ENCODE results near the gene PLIN1. TPM values are rescaled to one million over a fixed set of nuclear protein-coding genes. Genes with fewer than 3 reads are reported as not detected.

The PLIN1 gene
- total and polyA plus RNA-seq, 2 donors (not counting 3 experiments of a cell fraction or from before 2014, with no cell fraction given) = 0.07 TPM; not detected in 1

GRCh38 chr15:89662893-89663626 is 16.1 kb downstream of the PLIN1 start:
- no peaks in the 10 kb centered on the region for H3K79me2 ChIP-seq (ENCODE audit: control insufficient read depth, insufficient read depth, low read length)
- H3K27me3 ChIP-seq (ENCODE audit: control insufficient read depth in 2 of 2, insufficient read depth in 2 of 2, low read length in 2 of 2) = no peaks in the 10 kb centered on the region
- H2AFZ ChIP-seq (ENCODE audit: low read depth, low read length) = peak overlapping the region; percentile 89
- CTCF ChIA-PET = interaction anchor here (0.7 to 4.6 kb wide), 7 partner anchors 9 to 558 kb away, joined by 3 to 55 read pairs (median 3); no protein-coding TSS in a partner anchor
- FAIRE-seq = peak; percentile 98
- H3K27ac ChIP-seq (ENCODE audit: insufficient read depth, low read depth, low read length) = peak overlapping the region; percentile 82
- H4K20me1 ChIP-seq (replicated peaks; ENCODE audit: control insufficient read depth, extremely low read depth, insufficient read depth, low read length) = no peaks in the 10 kb centered on the region
- H3K9me3 ChIP-seq (replicated peaks; ENCODE audit: control insufficient read depth, insufficient read depth, low read length) = no peaks in the 10 kb centered on the region
- H3K36me3 ChIP-seq (ENCODE audit: control insufficient read depth in 2 of 2, extremely low read depth in 1 of 2, insufficient read depth in 2 of 2, low read length in 2 of 2) = no peaks in the 10 kb centered on the region
- H3K9me1 ChIP-seq (replicated peaks; ENCODE audit: control insufficient read depth, extremely low read depth, insufficient read depth, low read length) = no peaks in the 10 kb centered on the region
- peak overlapping the region in 1 of 3 experiments; percentile 20 for H3K4me3 ChIP-seq (replicated peaks in 1 of 3; ENCODE audit: insufficient read depth in 1 of 3, low read depth in 1 of 3, low read length in 3 of 3)
- peaks cover 20% of the 10 kb centered on the region for H3K4me1 ChIP-seq (ENCODE audit: control insufficient read depth, extremely low read depth, insufficient read depth, low read length)
- POLR2A ChIA-PET = interaction anchor here (0.6 kb wide), 1 partner anchor 13 kb away, joined by 3 read pairs; no protein-coding TSS in a partner anchor
- H3K4me2 ChIP-seq (ENCODE audit: insufficient read depth, low read length) = peak overlapping the region; percentile 83
- DNase-seq (ENCODE audit: low read depth, low spot score) = peak; percentile 68
- dilution Hi-C loops (cut with MboI; ENCODE audit: extremely low pct_ligation_motif_present, low sequenced_read_pairs) (no loop called here), intact Hi-C loops (cut with micrococcal nuclease) (loop anchor here (1.0 kb wide), 1 partner anchor 8 kb away; the partner anchor contains the start of gene KIF7)
- BruUV-seq (replicated peaks) = no TSS peak
- TF ChIP-seq POLR2AphosphoS5 (IDR thresholded peaks at IDR 0.05; ENCODE audit: insufficient read depth, low read depth, low read length) (peak; percentile 91), FOS (IDR thresholded peaks at IDR 0.05; ENCODE audit: borderline replicate concordance, insufficient read depth, low read length) (no peak), MYC (IDR thresholded peaks at IDR 0.05; ENCODE audit: low read depth, low read length) (no peak), POLR2A (IDR thresholded peaks at IDR 0.05; ENCODE audit: low read depth, low read length) (peak; percentile 96)
- H3K9ac ChIP-seq (replicated peaks; ENCODE audit: extremely low read depth, insufficient read depth, low read length) = peak overlapping the region; percentile 61

- Histone ChIP-seq H4K20me1 (replicated peaks; ENCODE audit: control insufficient read depth, extremely low read depth, insufficient read depth, low read length) (no peaks in the 10 kb centered on the region), H3K79me2 (ENCODE audit: control insufficient read depth, insufficient read depth, low read length) (no peaks in the 10 kb centered on the region), H3K4me3 (replicated peaks in 1 of 3; ENCODE audit: insufficient read depth in 1 of 3, low read depth in 1 of 3, low read length in 3 of 3) (no peak overlapping the region), H3K4me2 (ENCODE audit: insufficient read depth, low read length) (no peak overlapping the region), H3K27me3 (ENCODE audit: control insufficient read depth in 2 of 2, insufficient read depth in 2 of 2, low read length in 2 of 2) (no peaks in the 10 kb centered on the region), H3K4me1 (ENCODE audit: control insufficient read depth, extremely low read depth, insufficient read depth, low read length) (peaks cover 16% of the 10 kb centered on the region), H3K9me3 (replicated peaks; ENCODE audit: control insufficient read depth, insufficient read depth, low read length) (no peaks in the 10 kb centered on the region), H3K9ac (replicated peaks; ENCODE audit: extremely low read depth, insufficient read depth, low read length) (no peak overlapping the region), H3K9me1 (replicated peaks; ENCODE audit: control insufficient read depth, extremely low read depth, insufficient read depth, low read length) (no peaks in the 10 kb centered on the region), H3K27ac (ENCODE audit: insufficient read depth, low read depth, low read length) (no peak overlapping the region), H3K36me3 (ENCODE audit: control insufficient read depth in 2 of 2, extremely low read depth in 1 of 2, insufficient read depth in 2 of 2, low read length in 2 of 2) (no peaks in the 10 kb centered on the region), H2AFZ (ENCODE audit: low read depth, low read length) (no peak overlapping the region)
- FAIRE-seq = no peak
- ChIA-PET POLR2A (no interaction called here), CTCF (interaction anchor here (0.6 kb wide), 1 partner anchor 13 kb away, joined by 3 read pairs; no protein-coding TSS in a partner anchor)
- intact Hi-C loops (cut with micrococcal nuclease) = no loop called here
- no TSS peak for BruUV-seq (replicated peaks)
- DNase-seq (ENCODE audit: low read depth, low spot score) = no peak
- no peak for TF ChIP-seq POLR2A (IDR thresholded peaks at IDR 0.05; ENCODE audit: low read depth, low read length)
- TF ChIP-seq MAX (IDR thresholded peaks at IDR 0.05; ENCODE audit: insufficient read depth, insufficient read length) = no peak
- TF ChIP-seq GATA2 (IDR thresholded peaks at IDR 0.05; ENCODE audit: insufficient read depth, insufficient read length, low read depth, low read length) = no peak
- no peak for TF ChIP-seq JUN (IDR thresholded peaks at IDR 0.05; ENCODE audit: borderline replicate concordance, insufficient read depth, insufficient read length, low read depth)
- no peak for TF ChIP-seq CTCF (IDR thresholded peaks at IDR 0.05; ENCODE audit: extremely low read depth in 1 of 2, insufficient read depth in 1 of 2, low read depth in 1 of 2, low read length in 2 of 2)
- TF ChIP-seq MYC (IDR thresholded peaks at IDR 0.05; ENCODE audit: low read depth, low read length) = no peak
- no peak for TF ChIP-seq EZH2 (IDR thresholded peaks at IDR 0.05; ENCODE audit: borderline replicate concordance, low read depth, low read length, severe bottlenecking)
- TF ChIP-seq POLR2AphosphoS5 (IDR thresholded peaks at IDR 0.05; ENCODE audit: insufficient read depth, low read depth, low read length) = no peak
- TF ChIP-seq FOS (IDR thresholded peaks at IDR 0.05; ENCODE audit: borderline replicate concordance, insufficient read depth, low read length) = no peak
- dilution Hi-C loops (cut with MboI; ENCODE audit: extremely low pct_ligation_motif_present, low sequenced_read_pairs) = no loop called here
Observed at GRCh38 chr15:89660556-89660955, 18.6 kb downstream of the PLIN1 start.

Measured in endothelial cell of umbilical vein (primary cell).